ENCODE measurements around the gene OR2V1. TPM values are rescaled to one million over a fixed set of nuclear protein-coding genes. Genes with fewer than 3 reads are reported as not detected.

Gene OR2V1
- total RNA-seq, 1 donor from 2014 or later: not detected

- no peaks in the 10 kb centered on the region for H3K36me3 Mint-ChIP-seq (ENCODE audit: low read depth)
- DNase-seq (ENCODE audit: low spot score): no peak
- H3K27me3 Mint-ChIP-seq (ENCODE audit: low read depth): peaks cover 29% of the 10 kb centered on the region
- no peak overlapping the region for H3K4me3 Mint-ChIP-seq (ENCODE audit: unreplicated experiment)
- no peak overlapping the region for H3K27ac Mint-ChIP-seq (ENCODE audit: unreplicated experiment)
- peaks cover 2% of the 10 kb centered on the region for H3K9me3 Mint-ChIP-seq (ENCODE audit: low read depth)
- TF ChIP-seq CTCF (IDR thresholded peaks at IDR 0.05): no peak
- no peaks in the 10 kb centered on the region for H3K4me1 Mint-ChIP-seq (ENCODE audit: low read depth)
Measured at GRCh38 chr5:181140766-181141165, 9.8 kb upstream of the OR2V1 start.

GRCh38 chr5:181138258-181138657 is 7.3 kb upstream of the OR2V1 start:
- Mint-ChIP-seq H3K27ac (ENCODE audit: unreplicated experiment) (no peak overlapping the region), H3K9me3 (ENCODE audit: low read depth) (peaks cover 2% of the 10 kb centered on the region), H3K4me1 (ENCODE audit: low read depth) (peaks cover 9% of the 10 kb centered on the region), H3K36me3 (ENCODE audit: low read depth) (no peaks in the 10 kb centered on the region), H3K4me3 (ENCODE audit: unreplicated experiment) (no peak overlapping the region), H3K27me3 (ENCODE audit: low read depth) (peaks cover 20% of the 10 kb centered on the region)
- no peak for DNase-seq (ENCODE audit: low spot score)
- TF ChIP-seq CTCF (IDR thresholded peaks at IDR 0.05): no peak

- no peak for TF ChIP-seq CTCF (IDR thresholded peaks at IDR 0.05)
- no peak overlapping the region for H3K27ac Mint-ChIP-seq (ENCODE audit: unreplicated experiment)
- H3K4me3 Mint-ChIP-seq (ENCODE audit: unreplicated experiment): no peak overlapping the region
- peaks cover 11% of the 10 kb centered on the region for H3K4me1 Mint-ChIP-seq (ENCODE audit: low read depth)
- H3K9me3 Mint-ChIP-seq (ENCODE audit: low read depth): peaks cover 2% of the 10 kb centered on the region
- DNase-seq (ENCODE audit: low spot score): no peak
- H3K27me3 Mint-ChIP-seq (ENCODE audit: low read depth): peaks cover 14% of the 10 kb centered on the region
- H3K36me3 Mint-ChIP-seq (ENCODE audit: low read depth): no peaks in the 10 kb centered on the region
Measured at GRCh38 chr5:181136361-181136955, 5.5 kb upstream of the OR2V1 start.

- Mint-ChIP-seq H3K4me3 (ENCODE audit: unreplicated experiment) (no peak overlapping the region), H3K9me3 (ENCODE audit: low read depth) (peaks cover 2% of the 10 kb centered on the region), H3K4me1 (ENCODE audit: low read depth) (peaks cover 11% of the 10 kb centered on the region), H3K27ac (ENCODE audit: unreplicated experiment) (no peak overlapping the region), H3K36me3 (ENCODE audit: low read depth) (no peaks in the 10 kb centered on the region), H3K27me3 (ENCODE audit: low read depth) (peaks cover 12% of the 10 kb centered on the region)
- DNase-seq (ENCODE audit: low spot score): no peak
- no peak for TF ChIP-seq CTCF (IDR thresholded peaks at IDR 0.05)
Measured at GRCh38 chr5:181134259-181134658, 3.3 kb upstream of the OR2V1 start.

- peaks cover 2% of the 10 kb centered on the region for H3K9me3 Mint-ChIP-seq (ENCODE audit: low read depth)
- DNase-seq (ENCODE audit: low spot score): no peak
- no peak overlapping the region for H3K4me3 Mint-ChIP-seq (ENCODE audit: unreplicated experiment)
- no peak for TF ChIP-seq CTCF (IDR thresholded peaks at IDR 0.05)
- peaks cover 17% of the 10 kb centered on the region for H3K27me3 Mint-ChIP-seq (ENCODE audit: low read depth)
- H3K27ac Mint-ChIP-seq (ENCODE audit: unreplicated experiment): peak overlapping the region; percentile 51
- H3K4me1 Mint-ChIP-seq (ENCODE audit: low read depth): peaks cover 11% of the 10 kb centered on the region
- no peaks in the 10 kb centered on the region for H3K36me3 Mint-ChIP-seq (ENCODE audit: low read depth)
Measured at GRCh38 chr5:181133610-181134231, 2.8 kb upstream of the OR2V1 start.
